Breast epithelium (tissue), 3 donors: ENCODE data around the gene TBC1D20.

Experiments used
- CTCF ChIP-seq, 3 donors: fragments of 450-650 bp; IDR thresholded peaks; one replicate each; pipeline ENCODE4 v1.5.1; 2016 to 2017; ENCODE audit warnings: antibody characterized with exemption in 3 of 3, mild to moderate bottlenecking in 3 of 3, moderate library complexity in 3 of 3
- POLR2A ChIP-seq: fragments of 450-650 bp; IDR thresholded peaks from one replicate; pipeline ENCODE4 v1.6.1; 2016; ENCODE audit warnings: antibody characterized with exemption, mild to moderate bottlenecking, moderate library complexity
- POLR2AphosphoS5 ChIP-seq, 3 donors: sonication (generic); formaldehyde crosslinking; IDR thresholded peaks; one replicate each; pipeline ENCODE4 v1.6.1; 2017; ENCODE audit warnings: antibody characterized with exemption in 3 of 3

GRCh38 chr20:418858-419365, 43.4 kb downstream of the TBC1D20 start:
- TF ChIP-seq CTCF (IDR thresholded peaks at IDR 0.05): no peak
- TF ChIP-seq POLR2A: no peak
- no peak for TF ChIP-seq POLR2AphosphoS5 (IDR thresholded peaks at IDR 0.05)
